Forelimb muscle (tissue), 1 donor: Measurements from ENCODE around the gene POTEF. TPM values are rescaled to one million over a fixed set of nuclear protein-coding genes. Genes with fewer than 3 reads are reported as not detected.
"Not testable (repeated sequence)": the region's sequence is repeated elsewhere in the genome, so short reads cannot be mapped to it uniquely, and the experiment has no call there.

ENCODE experiments used
- DNase-seq: peaks from one replicate; pipeline ENCODE4 v3.0.0-alpha.2; 2013; ENCODE audit warnings: low read depth
- polyA plus RNA-seq: library from polyadenylated mRNA; unstranded; fragments of 120-200 nt; gene quantifications from one replicate; pipeline ENCODE4 v1.2.1, GENCODE V29; 2013; ENCODE audit not compliant: insufficient read length

Gene POTEF
- polyA plus RNA-seq, 1 donor = 0.05 TPM

DNA sequence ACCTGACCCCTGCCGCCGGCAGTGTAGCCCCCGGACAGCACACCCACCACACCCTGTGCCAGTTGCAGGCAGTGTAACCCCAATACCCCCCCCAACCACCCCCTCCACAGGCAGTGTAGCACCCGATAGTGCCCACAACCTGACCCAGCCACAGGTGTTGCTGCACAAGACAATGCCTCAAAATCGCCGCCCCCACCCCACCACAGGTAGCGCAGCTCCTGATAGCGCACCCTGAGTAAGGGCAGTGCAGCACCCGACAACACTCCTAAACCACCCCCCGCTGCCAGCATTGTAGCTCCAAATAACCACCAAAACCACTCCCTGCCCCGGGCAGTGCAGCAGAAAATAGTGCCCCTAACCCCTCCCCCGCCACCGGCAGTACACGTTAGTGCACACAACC, 558 bp downstream of the POTEF start:
- DNase-seq = not testable (repeated sequence)

DNA sequence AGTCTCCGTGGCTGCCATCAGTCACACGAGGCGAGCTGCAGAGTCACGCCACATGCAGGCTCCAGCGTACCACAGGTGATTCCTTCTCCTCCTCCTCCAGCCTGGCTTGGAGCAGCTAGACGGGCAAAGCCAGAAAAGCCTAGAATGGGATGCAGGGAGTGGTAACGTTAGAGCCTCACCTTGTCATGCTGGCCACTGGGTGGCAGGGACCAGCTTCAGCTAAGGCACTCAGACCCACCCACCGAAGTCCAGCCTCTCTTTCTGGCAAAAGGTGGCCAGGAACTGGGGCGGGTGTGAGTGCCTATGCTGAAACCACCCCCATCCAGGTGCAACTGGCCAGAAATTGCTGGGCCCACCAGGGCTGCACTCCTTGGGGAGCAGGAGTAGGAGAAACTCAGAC, 1.3 kb downstream of the POTEF start:
- not testable (repeated sequence) for DNase-seq

DNA sequence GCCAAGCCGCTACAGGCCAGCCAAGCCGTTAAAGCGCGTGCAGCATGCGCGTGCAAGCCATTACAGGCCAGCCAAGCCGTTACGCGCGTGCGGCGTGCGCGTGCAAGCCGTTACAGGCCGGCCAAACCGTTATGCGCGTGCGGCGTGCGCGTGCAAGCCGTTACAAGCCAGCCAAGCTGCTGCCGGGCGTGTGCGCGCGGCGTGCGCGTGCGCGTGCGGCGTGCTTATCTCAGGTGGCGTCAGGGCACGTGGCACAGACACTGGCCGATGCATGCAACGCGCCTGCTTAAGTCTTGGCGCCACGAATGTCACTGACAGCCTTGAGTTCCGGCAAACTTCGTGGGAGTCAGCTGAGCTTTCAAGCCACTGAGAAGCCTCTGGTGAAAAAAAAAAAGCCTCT, 8.1 kb downstream of the POTEF start:
- not testable (repeated sequence) for DNase-seq

DNA sequence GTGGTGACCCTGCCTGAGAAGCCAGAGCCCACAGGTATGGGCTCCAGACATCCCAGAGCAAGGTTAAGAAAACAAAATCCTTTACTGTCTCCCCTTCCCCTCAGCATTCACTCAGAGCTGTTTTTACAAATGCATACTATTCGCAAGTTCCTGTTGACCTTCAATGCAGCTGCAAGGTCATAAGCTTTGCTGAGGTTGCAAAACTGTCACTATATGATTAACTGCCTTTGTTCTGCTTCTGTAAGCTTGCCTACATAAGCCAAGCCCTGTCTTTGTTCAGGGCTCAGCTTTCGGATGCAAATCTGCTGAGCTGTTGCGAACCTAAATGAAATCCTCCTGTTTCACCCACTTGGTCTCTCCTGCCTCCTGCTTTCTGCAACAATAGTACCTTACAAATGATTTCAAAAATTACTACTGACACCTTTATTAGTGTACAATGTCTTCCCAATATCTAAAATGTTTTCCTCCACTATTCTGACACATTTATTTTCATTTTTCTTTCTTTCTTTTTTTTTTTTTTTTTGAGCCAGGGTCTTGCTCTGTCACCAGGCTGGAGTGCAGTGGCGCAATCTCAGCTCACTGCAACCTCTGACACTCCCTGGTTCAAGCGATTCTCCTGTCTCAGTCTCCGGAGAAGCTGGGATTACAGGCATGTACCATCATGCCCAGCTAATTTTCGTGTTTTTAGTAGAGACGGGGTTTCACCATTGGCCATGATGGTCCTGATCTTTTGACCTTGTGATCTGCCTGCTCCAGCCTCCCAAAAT, 26.2 kb downstream of the POTEF start:
- DNase-seq = not testable (repeated sequence)

DNA sequence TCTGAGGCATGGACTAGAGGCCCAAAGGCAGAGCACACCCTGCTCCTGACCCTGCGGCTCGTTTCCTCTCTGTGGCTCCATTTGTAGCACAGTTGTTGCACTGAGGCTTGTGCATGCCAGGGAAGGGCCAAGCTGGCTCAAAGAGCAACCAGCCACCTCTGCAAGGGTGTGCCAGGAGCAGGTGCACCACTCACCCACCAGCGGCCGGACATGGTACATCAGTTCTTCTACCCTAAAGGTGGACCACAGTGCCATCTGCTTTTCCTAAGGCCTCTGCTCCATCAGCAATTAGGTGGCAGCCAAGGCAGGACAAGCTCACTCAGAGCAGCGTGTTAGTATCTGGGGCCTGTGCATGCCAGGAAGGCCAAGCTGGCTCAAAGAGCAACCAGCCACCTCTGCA, 66.4 kb downstream of the POTEF start:
- DNase-seq = not testable (repeated sequence)

DNA sequence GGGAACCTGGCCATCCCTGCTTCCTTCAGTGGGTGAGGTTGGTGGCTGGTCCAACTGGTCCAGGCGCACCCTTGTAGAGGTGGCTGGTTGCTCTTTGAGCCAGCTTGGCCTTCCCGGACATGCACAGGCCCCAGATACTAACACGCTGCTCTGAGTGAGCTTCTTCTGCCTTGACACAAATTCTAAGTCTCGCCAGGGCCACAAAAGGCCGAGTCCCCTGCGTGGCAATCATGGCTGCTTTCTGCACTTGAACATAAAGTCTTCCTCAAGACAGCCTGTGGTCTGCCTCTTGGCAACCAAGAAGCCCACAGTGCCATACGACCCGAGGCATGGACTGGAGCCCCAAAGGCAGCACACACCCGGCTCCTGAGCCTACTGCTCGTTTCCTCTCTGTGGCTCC, 69.0 kb downstream of the POTEF start:
- DNase-seq = not testable (repeated sequence)

DNA sequence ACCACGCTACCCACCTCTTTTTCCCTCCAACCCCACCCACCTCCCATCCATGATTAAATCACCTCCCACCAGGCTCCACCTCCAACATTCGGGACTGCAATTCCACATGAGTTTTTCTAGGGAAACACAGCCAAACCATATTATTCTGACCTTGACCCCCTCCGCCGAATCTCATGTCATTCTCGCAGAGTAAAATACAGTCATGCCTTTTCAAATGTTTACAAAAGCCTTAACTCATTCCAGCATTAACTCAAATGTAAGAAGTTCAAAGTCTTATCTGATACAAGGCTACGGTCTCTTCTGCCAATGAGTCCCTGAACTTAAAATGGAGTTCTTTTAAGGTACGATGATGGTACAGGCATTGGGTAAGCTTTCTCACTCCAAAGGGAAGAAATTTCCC, 72.7 kb downstream of the POTEF start:
- DNase-seq = not testable (repeated sequence)

DNA sequence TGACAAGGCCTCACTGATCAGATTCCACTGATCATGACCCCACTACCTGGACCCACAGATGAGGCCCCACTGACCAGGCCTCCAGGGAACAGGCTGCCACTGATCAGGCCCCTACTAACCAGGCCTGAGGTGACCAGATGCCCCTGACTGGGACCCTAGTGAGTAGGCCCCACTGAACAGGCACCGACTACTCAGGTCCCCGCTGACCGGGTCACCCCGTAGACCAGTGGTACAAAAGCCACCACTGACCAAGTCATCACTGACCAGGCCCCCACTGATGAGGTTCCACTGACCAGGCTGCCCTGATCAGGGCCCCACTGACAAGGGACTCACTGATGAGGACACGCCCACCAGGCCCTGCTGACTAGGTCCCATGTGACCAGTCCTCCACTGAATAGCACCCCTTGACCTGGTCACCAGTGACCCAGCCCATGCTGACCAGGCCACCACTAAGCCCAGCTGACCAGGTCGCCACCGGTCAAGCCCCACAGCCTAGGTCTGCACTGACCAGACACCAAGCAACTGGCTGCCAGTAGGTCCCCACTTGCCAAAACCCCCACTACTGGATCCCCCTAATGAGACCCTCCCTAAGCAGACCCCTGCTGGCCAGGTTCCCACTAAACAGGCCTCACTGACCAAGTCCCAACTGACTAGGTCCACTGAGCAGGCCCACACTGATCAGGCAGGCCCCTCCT, 75.7 kb downstream of the POTEF start:
- DNase-seq = not testable (repeated sequence)

DNA sequence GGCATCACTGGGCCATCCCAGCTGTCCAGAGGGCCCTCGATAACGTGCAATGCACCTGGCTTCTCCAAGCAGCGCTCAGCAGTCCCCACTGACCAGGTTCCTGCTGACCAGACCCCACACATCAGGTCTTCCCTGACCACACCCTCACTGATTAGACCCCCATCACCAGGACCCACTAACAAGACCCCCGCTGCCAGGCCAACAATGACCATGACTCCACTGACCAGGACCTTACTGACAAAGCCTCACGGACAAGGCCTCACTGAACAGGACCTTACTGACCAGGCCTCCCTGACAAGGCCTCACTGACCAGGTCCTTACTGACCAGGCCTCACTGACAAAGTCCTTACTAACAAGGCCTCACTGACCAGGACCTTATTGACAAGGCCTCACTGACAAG, 76.6 kb downstream of the POTEF start:
- not testable (repeated sequence) for DNase-seq

DNA sequence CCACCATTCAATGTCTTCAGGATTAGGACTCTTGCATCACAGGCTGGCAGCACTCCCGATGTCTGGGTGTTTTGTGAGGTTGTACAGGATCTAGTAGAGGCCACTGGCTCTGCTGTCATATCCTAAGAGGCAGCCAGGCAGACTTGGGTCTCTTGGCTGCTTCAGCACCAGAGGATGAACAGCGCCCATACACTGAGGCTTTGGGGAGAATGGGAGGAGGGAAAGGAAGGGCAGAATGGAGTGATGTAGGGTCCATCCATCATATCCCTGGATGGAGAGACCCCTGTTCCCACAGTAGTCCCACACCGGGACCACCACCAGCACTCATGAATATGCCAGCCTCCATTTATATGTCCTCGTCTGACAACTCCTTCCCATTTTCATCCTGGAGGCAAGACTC, 80.6 kb downstream of the POTEF start:
- not testable (repeated sequence) for DNase-seq

DNA sequence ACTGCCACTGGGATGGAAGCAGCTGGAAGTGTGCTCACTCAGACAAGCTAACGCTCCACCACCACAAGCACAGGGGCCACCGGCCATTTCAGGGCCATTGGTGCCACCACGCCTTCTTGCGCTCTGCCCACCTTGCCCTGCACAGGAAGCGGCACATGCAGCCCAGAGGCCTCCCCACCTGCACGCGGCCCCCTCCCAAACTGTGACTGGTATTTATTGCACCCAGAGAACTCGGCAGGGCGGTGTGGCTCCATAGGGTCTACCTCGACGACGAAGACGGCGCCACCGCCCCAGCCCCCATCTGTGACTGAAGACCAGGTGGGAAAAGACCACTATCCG, 90.8 kb downstream of the POTEF start:
- not testable (repeated sequence) for DNase-seq

DNA sequence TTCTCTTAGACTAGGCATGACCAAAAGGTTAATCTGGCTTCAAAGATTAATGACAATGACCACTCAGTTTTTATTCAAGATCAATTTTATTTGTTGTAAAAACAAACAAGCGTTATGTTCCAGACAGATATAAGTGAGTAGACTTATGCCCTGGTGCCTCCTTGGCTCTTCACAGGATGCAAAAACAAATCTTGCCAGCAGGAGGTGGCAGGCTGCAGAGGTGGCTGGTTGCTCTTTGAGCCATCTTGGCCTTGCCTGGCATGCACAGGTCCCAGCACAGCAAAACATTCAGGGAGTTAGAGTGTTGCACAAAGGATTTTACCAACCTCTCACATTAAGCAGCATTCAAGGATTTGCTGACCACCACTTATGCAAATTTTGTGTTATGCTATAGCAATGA, 103.1 kb downstream of the POTEF start:
- DNase-seq = not testable (repeated sequence)

Other genes starting within 250 kb of the POTEF start
- 0.24 TPM for gene RAB6C, start 149.6 kb downstream of the POTEF start, polyA plus RNA-seq
- gene CCDC74B, start 15.9 kb upstream of the POTEF start, polyA plus RNA-seq = 1.1 TPM
- 34.5 TPM for gene SMPD4, start 52.4 kb upstream of the POTEF start, polyA plus RNA-seq
- 133 TPM for gene MZT2B, start 53.0 kb upstream of the POTEF start, polyA plus RNA-seq
- gene TUBA3E, start 69.2 kb upstream of the POTEF start, polyA plus RNA-seq = not detected
- 39.8 TPM for gene IMP4, start 213.7 kb upstream of the POTEF start, polyA plus RNA-seq
- gene PTPN18, start 226.8 kb upstream of the POTEF start, polyA plus RNA-seq = 19.9 TPM